ENCODE results near the gene LRRN2. TPM values are rescaled to one million over a fixed set of nuclear protein-coding genes. Genes with fewer than 3 reads are reported as not detected.

The LRRN2 gene
- polyA plus RNA-seq, 1 donor from 2014 or later = 3.3 TPM

GRCh38 chr1:204572923-204573922 is 112.3 kb downstream of the LRRN2 start:
- no peaks in the 10 kb centered on the region for H4K20me1 ChIP-seq (ENCODE audit: insufficient read depth)
- H3K27me3 ChIP-seq (ENCODE audit: insufficient read depth, low read depth, low read length) = no peaks in the 10 kb centered on the region
- no peaks in the 10 kb centered on the region for H3K9me2 ChIP-seq (ENCODE audit: insufficient read depth, low read length)
- no peak for TF ChIP-seq EP300 (conservative IDR thresholded peaks at IDR 0.05; ENCODE audit: poor library complexity, severe bottlenecking)
- no peak for TF ChIP-seq POLR2AphosphoS5 (IDR thresholded peaks at IDR 0.05)
- TF ChIP-seq MXI1 (conservative IDR thresholded peaks at IDR 0.05; ENCODE audit: poor library complexity, severe bottlenecking) = no peak
- no peak for TF ChIP-seq CTCF (IDR thresholded peaks at IDR 0.05; ENCODE audit: poor library complexity, severe bottlenecking)
- TF ChIP-seq REST (IDR thresholded peaks at IDR 0.05; ENCODE audit: borderline replicate concordance) = no peak
- TF ChIP-seq EZH2 (IDR thresholded peaks at IDR 0.05; ENCODE audit: borderline replicate concordance, insufficient read depth, low read length, poor library complexity, severe bottlenecking) = no peak
- TF ChIP-seq TAF1 (IDR thresholded peaks at IDR 0.05; ENCODE audit: low read depth) = no peak
- no peak for TF ChIP-seq SMC3 (conservative IDR thresholded peaks at IDR 0.05; ENCODE audit: poor library complexity)
- no peak for TF ChIP-seq RAD21 (conservative IDR thresholded peaks at IDR 0.05)
- no peak overlapping the region for H3K4me3 ChIP-seq (ENCODE audit: low read length)
- H3K27ac ChIP-seq (ENCODE audit: low read length) = no peak overlapping the region
- H3K79me2 ChIP-seq (replicated peaks; ENCODE audit: insufficient read depth, low read length) = no peaks in the 10 kb centered on the region
- no peaks in the 10 kb centered on the region for H3K9me3 ChIP-seq (ENCODE audit: low read length)
- no peaks in the 10 kb centered on the region for H3K36me3 ChIP-seq (ENCODE audit: insufficient read depth, low read length)
- H3K9ac ChIP-seq (ENCODE audit: low read length) = no peak overlapping the region
- no peak overlapping the region for H3K4me2 ChIP-seq (ENCODE audit: low read length)
- H3F3A ChIP-seq (ENCODE audit: insufficient read depth, low read length, poor library complexity, severe bottlenecking) = peaks cover 5% of the 10 kb centered on the region
- H2AFZ ChIP-seq (ENCODE audit: low read depth, low read length) = no peak overlapping the region

GRCh38 chr1:204571631-204572030 is 113.9 kb downstream of the LRRN2 start:
- Histone ChIP-seq H3K9me3 (ENCODE audit: low read length) (no peaks in the 10 kb centered on the region), H3K27ac (ENCODE audit: low read length) (no peak overlapping the region)
- no peak for TF ChIP-seq CTCF (IDR thresholded peaks at IDR 0.05; ENCODE audit: poor library complexity, severe bottlenecking)

More at GRCh38 chr1:204571631-204572030, 113.9 kb downstream of the LRRN2 start:
- H4K20me1 ChIP-seq (ENCODE audit: insufficient read depth) = no peaks in the 10 kb centered on the region
- H3K9ac ChIP-seq (ENCODE audit: low read length) = no peak overlapping the region
- no peaks in the 10 kb centered on the region for H3K79me2 ChIP-seq (replicated peaks; ENCODE audit: insufficient read depth, low read length)
- H3F3A ChIP-seq (ENCODE audit: insufficient read depth, low read length, poor library complexity, severe bottlenecking) = peaks cover 5% of the 10 kb centered on the region
- no peaks in the 10 kb centered on the region for H3K9me2 ChIP-seq (ENCODE audit: insufficient read depth, low read length)
- H3K4me2 ChIP-seq (ENCODE audit: low read length) = no peak overlapping the region
- no peak overlapping the region for H3K4me3 ChIP-seq (ENCODE audit: low read length)
- no peak overlapping the region for H2AFZ ChIP-seq (ENCODE audit: low read depth, low read length)
- no peaks in the 10 kb centered on the region for H3K36me3 ChIP-seq (ENCODE audit: insufficient read depth, low read length)
- H3K27me3 ChIP-seq (ENCODE audit: insufficient read depth, low read depth, low read length) = no peaks in the 10 kb centered on the region
